ENCODE measurements around the gene OTC. TPM values are rescaled to one million over a fixed set of nuclear protein-coding genes. Genes with fewer than 3 reads are reported as not detected.

OTC gene
- total and polyA plus RNA-seq, 8 donors: 1.3 TPM; not detected in 7

DNA sequence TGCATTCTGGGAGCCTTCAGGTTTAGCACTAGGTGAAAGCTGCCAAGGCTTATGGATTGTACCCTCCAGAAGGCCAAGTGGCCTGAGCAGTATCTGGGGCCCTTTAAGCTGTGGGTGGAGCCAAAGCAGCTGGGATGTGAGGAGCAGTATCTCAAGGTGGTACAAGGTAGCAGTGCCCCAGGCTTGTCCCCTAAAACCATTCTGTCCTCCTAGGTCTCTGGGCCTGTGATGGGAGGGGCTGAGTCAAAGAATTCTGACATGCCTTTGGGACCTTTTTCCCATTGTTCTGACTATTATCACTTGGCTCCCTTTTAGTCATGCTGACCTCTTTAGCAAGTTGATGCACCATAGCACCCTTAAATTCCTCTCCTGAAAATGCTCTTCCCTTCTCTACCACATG lies 109.9 kb downstream of the OTC start:
- intact Hi-C loops (cut with DNase I; ENCODE audit: low total_unique reads): no loop called here
- no peaks in the 10 kb centered on the region for H3K4me1 ChIP-seq
- peaks cover 0 to 13% (median 3%) of the 10 kb centered on the region in 4 donors for H3K9me3 ChIP-seq
- no peak overlapping the region for H3K4me3 ChIP-seq
- H3K36me3 ChIP-seq: no peaks in the 10 kb centered on the region
- no peak overlapping the region for H3K27ac ChIP-seq
- no peaks in the 10 kb centered on the region for H3K27me3 ChIP-seq
- DNase-seq: no peak
- TF ChIP-seq EP300 (IDR thresholded peaks at IDR 0.05): no peak

DNA sequence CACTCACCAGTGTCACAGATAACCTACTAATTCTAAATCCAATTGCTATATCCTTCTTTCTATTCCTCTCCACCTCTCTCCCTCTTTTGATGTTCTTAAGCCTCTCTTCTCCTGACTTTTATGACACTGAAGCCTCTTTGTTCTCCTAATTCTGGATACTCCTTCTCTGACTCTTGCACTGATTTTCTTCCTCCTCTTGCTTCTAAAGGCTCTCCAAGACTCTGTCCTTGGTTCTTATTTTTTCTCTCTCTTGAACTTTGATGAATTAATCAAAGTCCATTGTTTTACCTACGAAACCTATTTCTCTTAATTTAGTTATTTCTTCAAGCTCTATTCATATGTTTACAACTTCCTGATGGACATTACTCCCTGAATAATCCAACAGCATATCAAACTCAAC lies 113.3 kb downstream of the OTC start:
- Histone ChIP-seq H3K27me3 (no peaks in the 10 kb centered on the region), H3K27ac (no peak overlapping the region), H3K4me3 (no peak overlapping the region), H3K36me3 (no peaks in the 10 kb centered on the region), H3K4me1 (no peaks in the 10 kb centered on the region), H3K9me3 (peaks cover 0 to 13% (median 6%) of the 10 kb centered on the region in 4 donors)
- DNase-seq: no peak
- intact Hi-C loops (cut with DNase I; ENCODE audit: low total_unique reads): no loop called here
- TF ChIP-seq EP300 (IDR thresholded peaks at IDR 0.05): no peak
- 44 to 87% (median 77%) methylated on average over 1 of the region's 1 CpG for WGBS, 5 donors

GRCh38 chrX:38468563-38469157 lies 116.3 kb downstream of the OTC start:
- no peaks in the 10 kb centered on the region for H3K36me3 ChIP-seq
- no peaks in the 10 kb centered on the region for H3K4me1 ChIP-seq
- no peak for TF ChIP-seq POLR2A (IDR thresholded peaks at IDR 0.05)
- no peak for TF ChIP-seq CTCF (IDR thresholded peaks at IDR 0.05)
- TF ChIP-seq EP300 (IDR thresholded peaks at IDR 0.05): no peak
- no peak for TF ChIP-seq POLR2AphosphoS5 (IDR thresholded peaks at IDR 0.05)
- intact Hi-C loops (cut with DNase I; ENCODE audit: low total_unique reads): no loop called here
- no peak overlapping the region for H3K4me3 ChIP-seq
- peaks cover 0 to 9% (median 4%) of the 10 kb centered on the region in 4 donors for H3K9me3 ChIP-seq
- DNase-seq: no peak
- no peak overlapping the region for H3K27ac ChIP-seq
- WGBS, 5 donors: 63 to 81% (median 71%) methylated on average over 6 of the region's 6 CpGs
- H3K27me3 ChIP-seq: no peaks in the 10 kb centered on the region

Small RNA genes lying within 50 kb of the gene (small RNA-seq; reads per million reads assigned to genes)
- 0 reads per million in 4 donors for gene RF00322

Other genes starting within 250 kb of the OTC start
- gene SRPX, start 131.7 kb upstream of the OTC start, total RNA-seq: 10 to 100 TPM in 4 of 5 donors, 1 to 10 TPM in 1; 8.9 to 70.7 (median 36.2) TPM
- gene SRPX, start 131.7 kb upstream of the OTC start, polyA plus RNA-seq: 10 to 100 TPM; 21.2 to 59.0 (median 33.1) TPM
- gene RPGR, start 25.1 kb upstream of the OTC start, total RNA-seq: 10 to 100 TPM in 4 of 5 donors, 1 to 10 TPM in 1; 1.3 to 97.3 (median 23.2) TPM
- gene RPGR, start 25.1 kb upstream of the OTC start, polyA plus RNA-seq: 1 to 10 TPM; 5.3 to 9.8 (median 6.7) TPM
- 10 to 100 TPM in 3 of 5 donors, under 1 TPM in 1, not detected in 1; 0.45 to 35.9 (median 19.5) TPM for gene TSPAN7, start 208.9 kb downstream of the OTC start, total RNA-seq
- 10 to 100 TPM in 2 of 3 donors, 1 to 10 TPM in 1; 3.6 to 12.0 (median 10.7) TPM for gene TSPAN7, start 208.9 kb downstream of the OTC start, polyA plus RNA-seq

Data from stomach (tissue), 9 donors.